GM18507 (cell line): Measurements from ENCODE around the gene GXYLT2.
"Not testable (repeated sequence)": the region's sequence is repeated elsewhere in the genome, so short reads cannot be mapped to it uniquely, and the experiment has no call there.

Experiments used
- DNase-seq: peaks from one replicate; pipeline ENCODE4 v3.0.0; 2011; ENCODE audit warnings: low read depth; ENCODE audit not compliant: insufficient read length; ENCODE audit errors: extremely low spot score
- FAIRE-seq: peaks from 2 replicates; lab custom pipeline; 2011; peaks lifted over from hg19 to GRCh38; lab: Jason Lieb, UNC

Gene GXYLT2

DNA sequence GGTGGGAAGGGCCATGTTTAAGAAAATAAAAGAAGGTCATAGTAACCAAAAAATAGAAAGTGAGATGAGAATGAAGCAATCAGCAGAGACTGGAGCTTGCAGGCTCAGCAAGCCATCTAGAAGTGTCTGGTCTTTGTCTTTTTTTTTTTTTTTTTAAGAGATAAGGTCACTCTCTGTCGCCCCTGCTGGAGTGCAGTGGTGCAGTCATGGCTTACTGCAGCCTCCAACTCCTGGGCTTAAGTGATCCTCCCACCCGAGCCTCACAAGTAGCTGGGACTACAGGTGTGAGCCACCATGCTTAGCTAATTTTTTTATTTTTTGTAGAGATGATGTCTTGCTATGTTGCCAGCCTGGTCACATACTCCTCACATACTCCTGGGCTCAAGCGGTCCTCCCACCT lies 36.2 kb downstream of the GXYLT2 start:
- FAIRE-seq (no peak), DNase-seq (no peak)

DNA sequence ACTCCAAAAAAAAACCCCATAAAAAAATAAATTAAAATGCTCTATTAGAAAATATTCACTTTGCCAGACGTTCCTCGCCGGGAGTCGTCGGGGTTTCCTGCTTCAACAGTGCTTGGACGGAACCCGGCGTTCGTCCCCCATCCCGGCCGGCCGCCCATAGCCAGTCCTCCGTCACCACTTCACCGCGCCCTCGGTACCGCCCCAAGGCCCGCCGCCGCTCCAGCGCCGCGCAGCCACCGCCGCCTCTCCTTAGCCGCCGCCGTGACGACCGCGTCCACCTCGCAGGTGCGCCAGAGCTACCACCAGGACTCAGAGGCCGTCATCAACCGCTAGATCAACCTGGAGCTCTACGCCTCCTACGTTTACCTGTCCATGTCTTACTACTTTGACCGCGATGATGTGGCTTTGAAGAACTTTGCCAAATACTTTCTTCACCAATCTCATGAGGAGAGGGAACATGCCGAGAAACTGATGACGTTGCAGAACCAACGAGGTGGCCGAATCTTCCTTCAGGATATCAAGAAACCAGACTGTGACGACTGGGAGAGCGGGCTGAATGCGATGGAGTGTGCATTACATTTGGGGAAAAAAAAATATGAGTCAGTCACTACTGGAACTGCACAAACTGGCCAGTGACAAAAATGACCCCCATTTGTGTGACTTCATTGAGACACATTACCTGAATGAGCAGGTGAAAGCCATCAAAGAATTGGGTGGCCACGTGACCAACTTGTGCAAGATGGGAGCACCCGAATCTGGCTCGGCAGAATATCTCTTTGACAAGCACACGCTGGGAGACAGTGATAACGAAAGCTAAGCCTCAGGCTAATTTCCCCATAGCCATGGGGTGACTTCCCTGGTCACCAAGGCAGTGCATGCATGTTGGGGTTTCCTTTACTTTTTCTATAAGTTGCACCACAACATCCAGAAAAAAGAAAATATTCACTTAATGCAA lies 41.2 kb downstream of the GXYLT2 start:
- not testable (repeated sequence) for DNase-seq

DNA sequence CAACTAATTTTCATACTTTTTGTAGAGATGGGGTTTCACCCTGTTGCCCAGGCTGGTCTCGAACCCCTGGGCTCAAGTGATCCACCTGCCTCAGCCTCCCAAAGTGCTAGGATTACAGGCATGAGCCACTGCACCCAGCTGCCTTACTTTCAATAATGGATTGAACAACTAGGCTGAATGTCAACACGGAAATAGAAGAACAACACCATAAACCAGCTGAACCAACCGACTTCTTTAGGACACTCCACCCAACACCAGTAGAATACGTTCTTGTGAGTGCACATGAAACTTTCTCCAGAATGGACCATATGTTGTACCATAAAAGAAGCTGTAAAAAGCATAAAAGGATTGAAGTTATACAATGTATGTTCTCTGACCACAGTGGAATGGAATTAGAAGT lies 42.9 kb downstream of the GXYLT2 start:
- FAIRE-seq: no peak
- DNase-seq: no peak

More for the DNA sequence above, 41.2 kb downstream of the GXYLT2 start:
- not testable (repeated sequence) for FAIRE-seq

DNA sequence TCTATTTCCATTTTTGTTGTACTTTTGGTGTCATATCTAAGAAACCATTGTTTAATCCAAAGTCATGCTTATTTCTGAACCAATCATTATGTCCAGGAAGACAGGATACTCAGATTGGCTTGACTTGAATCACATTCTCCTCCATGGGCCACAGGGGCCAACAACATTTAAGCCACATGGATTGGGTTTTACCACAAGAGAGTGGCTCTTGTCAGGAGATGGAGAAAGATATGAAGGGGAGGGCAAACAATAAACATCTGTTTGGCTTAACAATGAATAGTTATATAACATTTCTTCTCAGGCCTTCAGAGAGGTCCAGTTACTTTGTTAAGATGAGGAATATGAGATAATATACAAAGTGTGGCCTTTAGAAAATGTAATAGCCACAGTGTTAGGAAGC lies 44.6 kb downstream of the GXYLT2 start:
- FAIRE-seq: no peak
- no peak for DNase-seq

DNA sequence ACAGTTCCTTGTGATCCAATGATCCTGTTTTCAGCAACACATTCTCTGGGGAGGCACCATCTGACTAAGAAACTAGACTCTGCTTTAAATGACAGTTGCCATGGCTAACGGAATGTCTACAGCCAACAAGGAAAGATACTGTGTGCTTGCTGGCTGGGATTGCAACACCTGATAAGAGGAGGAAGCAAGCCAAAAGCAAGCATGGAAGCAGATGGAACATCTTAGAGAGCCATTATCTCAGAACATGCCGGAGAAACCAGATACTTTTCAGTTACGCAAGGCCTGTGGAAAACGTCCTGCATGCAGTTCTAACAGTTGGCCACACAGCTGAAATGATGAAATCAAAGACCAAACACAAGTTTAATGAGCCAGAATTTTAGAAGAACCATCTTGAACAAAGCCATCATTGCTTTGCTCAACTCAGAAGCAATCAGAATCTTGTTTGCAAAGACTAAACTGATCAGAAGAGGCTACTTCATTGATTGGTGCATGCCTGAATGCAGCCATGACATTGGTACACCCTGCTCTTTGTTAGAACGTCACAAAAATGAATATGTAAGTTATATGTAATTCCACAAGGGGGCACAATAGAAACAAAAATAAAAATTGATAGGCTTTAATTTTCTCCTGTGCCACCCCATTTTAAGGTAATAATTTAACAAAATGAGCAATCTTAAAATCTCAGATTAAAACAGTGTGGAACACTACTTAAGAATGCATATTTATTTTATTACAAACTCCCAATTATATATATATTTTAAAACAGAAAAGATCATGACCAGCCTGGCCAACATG lies 50.8 kb downstream of the GXYLT2 start:
- FAIRE-seq: peak; percentile 78
- peak; percentile 33 for DNase-seq

DNA sequence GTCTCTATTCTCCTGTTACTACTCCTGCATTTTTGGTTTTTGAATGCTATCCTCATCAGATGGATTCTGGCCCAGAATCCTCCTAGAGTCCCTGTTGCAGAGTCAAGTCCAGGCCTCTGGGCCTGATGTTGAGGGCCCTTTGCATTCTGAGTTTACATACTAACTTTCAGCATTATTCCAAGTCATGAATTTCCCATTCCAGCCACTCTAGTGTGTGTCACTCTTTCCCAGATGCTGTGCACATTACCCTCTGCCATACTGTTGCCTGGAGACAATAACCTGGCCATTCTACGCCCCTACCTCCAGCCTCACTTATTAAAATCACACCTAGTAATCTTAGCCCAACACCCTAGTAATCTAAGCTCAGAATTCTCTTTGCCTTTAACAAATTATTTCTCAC lies 53.4 kb downstream of the GXYLT2 start:
- DNase-seq (no peak), FAIRE-seq (no peak)

DNA sequence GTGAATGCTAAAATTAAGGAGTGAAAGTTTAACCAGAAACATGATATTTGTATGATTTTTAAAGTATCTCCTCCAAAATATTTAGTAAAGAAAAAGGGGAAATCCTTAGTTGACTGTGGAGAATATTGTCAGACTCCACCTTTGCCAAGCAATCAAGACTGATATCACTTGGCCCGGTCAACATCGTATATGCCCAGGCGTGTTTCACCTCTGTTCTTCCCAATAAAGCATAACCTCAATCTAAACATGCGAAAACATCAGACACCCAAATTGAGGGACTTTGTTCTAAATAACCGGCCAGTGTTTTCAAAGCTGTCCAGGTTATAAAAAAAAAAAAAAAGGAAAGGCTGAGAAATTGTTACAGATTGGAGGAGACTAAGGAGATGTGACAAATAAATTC lies 54.6 kb downstream of the GXYLT2 start:
- FAIRE-seq (no peak), DNase-seq (no peak)

DNA sequence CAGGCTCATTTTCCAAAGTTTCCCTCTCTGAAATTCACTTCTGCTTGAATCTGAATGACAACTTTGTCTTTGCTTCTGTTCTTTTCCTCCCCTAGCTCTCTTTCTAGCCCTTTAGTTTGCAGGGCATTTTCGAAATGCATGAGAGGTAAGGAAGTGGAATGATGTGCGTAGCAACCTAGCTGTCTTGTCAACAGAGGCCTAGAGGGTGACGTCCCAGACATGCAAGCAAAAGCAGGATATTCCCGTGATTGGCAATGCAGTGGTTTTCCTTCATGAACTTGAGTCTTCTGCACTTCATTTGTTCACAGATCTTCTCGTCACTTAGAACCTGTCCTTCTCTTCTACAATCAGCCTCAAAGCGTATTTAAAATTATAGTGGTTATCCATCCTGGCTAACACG lies 56.9 kb downstream of the GXYLT2 start:
- DNase-seq (no peak), FAIRE-seq (no peak)

DNA sequence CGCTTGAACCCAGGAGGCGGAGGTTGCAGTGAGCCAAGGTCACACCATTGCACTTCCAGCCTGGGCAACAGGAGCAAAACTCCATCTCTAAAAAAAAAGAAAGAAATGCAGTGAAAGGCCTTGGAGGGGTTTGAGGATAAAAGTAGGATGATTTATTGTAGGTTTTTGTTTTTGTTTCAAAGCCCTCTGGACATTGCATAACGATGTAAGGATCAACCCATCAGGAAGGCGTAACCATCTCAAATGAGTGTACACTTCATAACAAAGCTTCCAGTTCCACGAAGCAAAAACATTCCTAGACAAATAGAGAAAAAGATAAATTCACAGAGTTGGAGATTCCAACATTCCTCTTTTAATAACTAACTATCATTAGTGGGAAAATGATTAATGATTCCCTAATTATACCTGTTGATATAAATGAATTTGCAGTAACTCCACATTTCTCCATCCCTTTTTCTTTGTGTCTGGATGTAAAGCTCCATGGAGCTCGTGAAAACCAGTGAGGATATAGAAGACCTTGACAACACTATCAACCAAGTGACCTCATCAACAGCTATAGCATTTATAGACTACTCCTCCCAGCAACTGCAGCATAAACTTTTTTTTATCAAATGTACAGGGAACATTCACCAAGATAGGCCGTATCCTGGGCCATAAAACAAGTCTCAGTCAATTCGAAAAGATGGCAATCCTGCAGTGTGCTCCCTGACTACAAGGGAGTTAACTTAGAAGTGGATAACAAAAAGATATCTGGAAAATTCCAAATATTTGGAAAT lies 60.1 kb downstream of the GXYLT2 start:
- DNase-seq: no peak
- FAIRE-seq: no peak

DNA sequence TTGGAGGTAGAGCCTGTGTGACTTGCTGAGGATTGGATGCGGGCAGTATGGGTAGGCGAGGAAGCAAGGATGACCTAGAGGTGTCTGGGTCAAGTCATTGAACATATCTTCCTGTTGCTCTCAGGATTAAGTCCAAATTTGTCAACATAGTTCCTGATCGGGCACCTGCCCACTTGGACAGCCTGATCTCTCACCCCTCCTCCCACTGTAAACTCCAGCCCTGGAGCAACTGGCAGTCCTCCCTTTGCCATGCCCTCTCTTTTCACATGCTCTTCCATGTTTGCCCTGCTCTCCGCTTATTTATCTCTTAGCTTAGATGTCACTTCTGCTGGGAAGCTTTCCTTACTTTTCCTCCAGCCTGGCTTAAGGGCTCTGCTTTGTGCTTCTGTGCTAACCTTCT lies 61.2 kb downstream of the GXYLT2 start:
- FAIRE-seq: no peak
- no peak for DNase-seq

DNA sequence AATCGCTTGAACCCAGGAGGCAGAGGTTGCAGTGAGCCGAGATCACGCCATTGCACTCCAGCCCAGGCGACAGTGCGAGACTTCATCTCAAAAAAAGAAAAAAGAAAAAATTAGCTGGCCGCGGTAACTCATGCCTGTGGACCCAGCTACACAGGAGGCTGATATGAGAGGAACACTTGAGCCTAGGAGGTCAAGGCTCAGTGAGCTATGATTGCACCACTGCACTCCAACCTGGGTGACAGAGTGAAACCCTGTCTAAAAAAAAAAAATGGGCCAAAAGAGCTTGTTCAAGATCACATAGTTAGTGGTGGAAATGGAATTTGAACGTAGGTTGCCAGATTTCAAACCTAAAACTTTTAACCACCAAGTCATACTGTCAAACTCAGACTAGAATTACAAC lies 62.5 kb downstream of the GXYLT2 start:
- no peak for FAIRE-seq

DNA sequence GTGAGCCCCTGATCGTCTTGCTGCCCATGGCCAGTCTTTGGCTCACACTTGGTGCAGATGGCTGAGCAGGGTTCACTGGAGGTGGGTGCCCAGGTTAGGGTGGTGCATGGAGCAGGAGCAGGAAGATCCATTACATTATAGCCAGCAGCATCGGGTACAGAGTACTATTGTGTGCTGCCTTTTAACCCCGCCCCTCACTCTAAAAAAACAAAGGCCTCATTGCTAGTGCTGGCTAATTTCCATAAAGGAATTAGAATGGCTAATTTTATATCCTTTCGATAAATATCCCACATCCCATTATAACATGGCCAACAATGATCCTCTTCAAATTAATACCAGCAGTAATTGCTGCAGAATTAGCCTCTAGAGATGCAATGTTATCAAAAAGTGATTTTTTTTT lies 63.0 kb downstream of the GXYLT2 start:
- no peak for DNase-seq
- FAIRE-seq: no peak

More for the DNA sequence above, 62.5 kb downstream of the GXYLT2 start:
- DNase-seq: no peak

DNA sequence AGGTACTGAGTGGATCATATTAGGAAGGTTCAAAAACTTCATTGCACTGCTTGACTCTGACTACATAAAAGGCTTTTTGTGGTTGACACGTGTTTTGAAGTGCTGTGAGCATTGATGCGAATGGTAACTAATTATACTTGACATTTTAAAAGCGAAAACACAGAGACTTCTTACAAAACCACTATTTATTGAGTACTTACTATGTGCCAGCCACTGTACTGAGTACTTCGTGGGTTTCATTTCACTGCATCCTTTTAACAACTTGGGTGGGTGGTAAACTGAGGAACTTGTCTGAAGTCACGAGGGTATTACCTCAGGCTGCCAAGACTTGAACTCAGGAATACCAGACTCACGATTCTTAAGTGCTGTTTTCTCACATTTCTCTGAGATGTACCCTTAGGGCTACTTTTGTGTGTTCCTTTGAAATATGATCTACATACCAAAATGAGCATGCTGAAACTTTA lies 63.4 kb downstream of the GXYLT2 start:
- DNase-seq: no peak

DNA sequence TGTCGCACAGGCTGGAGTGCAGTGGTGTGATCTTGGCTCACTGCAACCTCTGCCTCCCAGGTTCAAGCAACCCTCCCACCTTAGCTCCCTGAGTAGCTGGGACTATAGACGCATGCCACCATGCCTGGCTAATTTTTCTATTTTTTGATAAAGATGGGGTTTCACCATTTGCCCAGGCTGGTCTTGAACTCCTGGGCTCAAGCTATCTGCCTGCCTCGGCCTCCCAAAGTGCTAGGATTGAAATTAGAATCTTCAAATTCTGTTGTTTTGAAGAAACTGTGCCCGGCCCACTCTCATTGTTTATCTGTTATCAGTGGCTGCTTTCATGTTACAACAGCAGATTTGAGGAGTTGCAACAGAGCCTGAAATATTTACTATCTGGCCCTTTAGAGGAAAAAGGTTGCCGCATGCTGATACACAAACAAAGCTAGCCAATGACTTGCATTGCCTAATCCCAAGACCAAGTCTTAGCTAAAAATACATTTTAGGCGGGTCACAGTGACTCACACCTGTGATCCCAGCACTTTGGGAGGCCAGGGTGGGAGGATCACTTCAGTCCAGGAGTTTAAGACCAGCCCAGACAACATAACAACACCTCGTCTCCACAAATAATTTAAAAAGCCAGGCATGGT lies 65.6 kb downstream of the GXYLT2 start:
- FAIRE-seq (no peak), DNase-seq (no peak)

More for the DNA sequence above, 63.4 kb downstream of the GXYLT2 start:
- peak; percentile 69 for FAIRE-seq

DNA sequence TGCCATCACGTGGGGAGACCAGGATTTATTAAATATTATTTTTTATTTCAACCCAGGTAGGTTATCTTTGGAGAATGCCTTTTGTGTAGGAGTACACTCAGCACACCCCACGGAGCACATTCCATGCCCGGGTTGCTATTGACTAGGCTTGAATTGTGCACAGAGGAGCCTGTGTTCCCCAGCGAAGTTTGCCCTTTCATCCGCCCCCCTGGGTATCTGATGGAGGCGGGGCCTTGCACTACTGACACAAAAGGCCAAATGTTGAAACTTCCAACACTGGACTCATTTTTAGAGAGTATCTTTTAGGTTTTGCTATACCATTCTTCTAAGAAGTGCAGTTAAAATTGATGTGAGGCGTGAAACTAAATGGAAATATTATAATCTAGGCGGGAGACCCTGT lies 69.5 kb downstream of the GXYLT2 start:
- DNase-seq (no peak), FAIRE-seq (no peak)

DNA sequence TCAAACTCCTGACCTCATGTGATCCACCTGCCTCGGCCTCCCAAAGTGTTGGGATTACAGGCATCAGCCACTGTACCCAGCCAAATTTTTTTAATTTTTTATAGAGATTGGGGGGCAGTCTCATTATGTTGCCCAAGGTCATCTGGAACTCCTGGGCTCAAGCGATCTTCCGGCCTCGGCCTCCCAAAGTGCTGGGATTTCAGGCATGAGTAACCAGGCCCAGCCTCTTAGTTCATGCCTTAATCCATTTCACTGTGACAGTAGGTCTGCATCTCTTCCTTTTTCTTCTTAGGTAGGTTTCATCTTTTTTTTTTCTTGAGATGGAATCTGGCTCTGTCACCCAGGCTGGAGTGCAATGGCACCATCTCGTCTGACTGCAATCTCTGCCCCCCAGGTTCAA lies 71.5 kb downstream of the GXYLT2 start:
- no peak for DNase-seq
- no peak for FAIRE-seq

DNA sequence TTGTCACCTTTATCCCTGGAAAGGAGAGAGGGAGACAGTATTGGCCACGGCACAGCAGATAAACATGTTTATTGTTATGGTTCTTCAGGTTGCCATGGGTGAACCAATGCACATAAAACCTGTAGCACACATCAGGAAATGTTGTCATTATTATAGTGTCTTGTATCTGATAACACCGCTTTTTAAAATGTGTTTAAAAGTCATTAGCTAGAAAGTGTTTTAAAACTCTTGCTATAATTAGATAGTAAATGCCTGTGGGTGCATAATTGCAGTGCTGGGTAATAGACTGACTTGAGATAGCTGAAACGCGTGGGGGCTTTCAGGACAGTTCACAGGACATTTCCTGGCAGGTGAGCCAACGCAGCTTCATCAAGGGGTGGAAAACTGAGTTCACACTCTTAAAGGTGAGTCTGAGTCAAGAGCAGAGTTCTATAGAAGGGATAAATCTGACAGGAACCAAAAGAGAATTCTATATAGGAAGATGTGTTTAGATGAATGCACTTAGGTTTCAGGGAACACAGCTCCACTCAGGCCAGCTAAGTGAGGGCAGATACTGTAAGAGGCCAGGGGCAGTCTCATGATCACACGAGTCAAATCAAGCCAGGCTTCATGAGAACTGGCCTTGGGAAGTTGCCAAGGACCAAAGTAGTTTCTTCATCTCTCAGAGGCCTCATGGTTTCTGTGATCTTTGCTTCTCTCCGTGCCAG lies 73.1 kb downstream of the GXYLT2 start:
- DNase-seq (no peak), FAIRE-seq (no peak)

DNA sequence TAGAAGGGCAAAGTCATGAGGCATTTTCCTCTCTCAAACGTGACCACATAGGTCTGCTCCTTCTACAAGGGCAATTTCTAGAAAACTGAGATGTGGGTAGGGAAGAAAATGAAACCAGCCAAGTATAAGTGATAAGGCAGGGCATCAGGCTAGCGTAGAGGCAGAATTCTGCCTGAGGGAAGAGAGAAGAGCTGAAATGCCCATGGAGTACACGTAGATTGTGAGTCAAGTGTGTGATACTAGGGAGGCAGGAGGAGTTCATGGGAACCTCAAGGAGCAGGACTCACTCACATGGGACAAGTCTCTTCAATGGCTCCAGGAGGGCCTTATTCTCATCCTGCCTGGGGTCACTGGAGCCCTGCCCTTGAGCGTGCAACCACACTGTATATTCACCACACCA lies 73.9 kb downstream of the GXYLT2 start:
- DNase-seq: no peak
- no peak for FAIRE-seq

DNA sequence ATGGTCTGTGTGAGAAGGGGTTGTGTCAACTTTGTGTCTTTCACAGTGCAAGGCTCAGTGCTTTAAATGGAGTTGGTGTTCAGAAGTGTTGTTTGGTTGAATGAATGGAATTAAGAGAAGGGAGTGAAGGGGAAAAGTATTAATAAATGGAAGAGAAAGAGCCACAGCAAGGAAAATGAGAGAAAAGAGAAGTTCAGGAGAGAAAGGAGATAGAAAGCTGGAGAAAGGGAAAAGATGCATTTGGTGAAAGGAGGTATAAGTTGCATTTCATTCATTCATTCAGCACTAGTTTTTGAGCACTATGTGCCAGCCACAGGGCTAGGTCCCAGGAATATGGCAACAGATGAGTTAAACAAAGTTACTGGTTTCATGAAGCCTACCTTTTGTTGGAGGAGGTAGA lies 74.5 kb downstream of the GXYLT2 start:
- FAIRE-seq (no peak), DNase-seq (no peak)
